H1 (cell line): ENCODE results near the gene NEK4. TPM values are rescaled to one million over a fixed set of nuclear protein-coding genes. Genes with fewer than 3 reads are reported as not detected.

Experiments used
- CTCF ChIA-PET: fragments of 300-600 bp; sonication (Branson Sonifier 250); formaldehyde crosslinking; loops from one replicate; lab custom pipeline; 2021; ENCODE audit not compliant: partially characterized antibody; lab: Charles Lee
- POLR2A ChIA-PET: fragments of 300-600 bp; sonication (Branson Sonifier 250); formaldehyde crosslinking; loops from one replicate; lab custom pipeline; 2021; ENCODE audit warnings: inconsistent platforms; ENCODE audit not compliant: partially characterized antibody; lab: Charles Lee
- DNase-seq, 2 experiments: peaks; one replicate each; pipeline versions ENCODE4 v3.0.0 to v3.0.0-alpha.2; 2010 to 2022; ENCODE audit warnings: low spot score in 2 of 2, low read depth in 1 of 2, mixed read lengths in 1 of 2
- FAIRE-seq: peaks from 2 replicates; lab custom pipeline; 2011; peaks lifted over from hg19 to GRCh38; lab: Jason Lieb, UNC
- H2AFZ ChIP-seq: 2 replicates; pipeline ENCODE4 v1.8.1; 2012; ENCODE audit warnings: low read length, inconsistent platforms
- H2AK5ac ChIP-seq: 2 replicates; pipeline ENCODE4 v1.6.1; 2013; ENCODE audit warnings: low read depth, low read length
- H2BK120ac ChIP-seq: replicated peaks from 2 replicates; pipeline ENCODE3; 2013; ENCODE audit warnings: low read depth, low read length, inconsistent platforms
- H2BK12ac ChIP-seq: 2 replicates; pipeline ENCODE4 v1.6.1; 2013; ENCODE audit warnings: low read depth, low read length
- H2BK15ac ChIP-seq: 2 replicates; pipeline ENCODE4 v1.6.1; 2013; ENCODE audit warnings: low read length
- H2BK20ac ChIP-seq: 2 replicates; pipeline ENCODE4 v1.6.1; 2013; ENCODE audit warnings: low read length
- H2BK5ac ChIP-seq: 2 replicates; pipeline ENCODE4 v1.6.1; 2013; ENCODE audit warnings: low read depth, low read length
- H3K14ac ChIP-seq: 2 replicates; pipeline ENCODE4 v1.6.1; 2013; ENCODE audit warnings: inconsistent platforms; ENCODE audit not compliant: insufficient read length
- H3K18ac ChIP-seq: 2 replicates; pipeline ENCODE4 v1.6.1; 2013; ENCODE audit warnings: low read length; ENCODE audit errors: extremely low read depth
- H3K23ac ChIP-seq: 2 replicates; pipeline ENCODE4 v1.6.1; 2013; ENCODE audit warnings: inconsistent platforms; ENCODE audit not compliant: insufficient read length
- H3K23me2 ChIP-seq: 2 replicates; pipeline ENCODE4 v1.6.1; 2013; ENCODE audit warnings: low read depth, low read length
- H3K27ac ChIP-seq: 2 replicates; pipeline ENCODE4 v1.6.1; 2011; ENCODE audit warnings: low read depth, low read length, inconsistent platforms
- H3K27me3 ChIP-seq, 4 experiments: replicated peaks in 1 of 4; 1 replicate in 1 of 4; 2 replicates in 3 of 4; pipeline versions ENCODE4 v1.6.1 to v1.8.1; 2011 to 2013; ENCODE audit warnings: low read length in 3 of 4, mild to moderate bottlenecking in 3 of 4, inconsistent platforms in 2 of 4, mixed read lengths in 2 of 4, moderate library complexity in 1 of 4; ENCODE audit not compliant: control insufficient read depth in 3 of 4, insufficient read depth in 3 of 4; ENCODE audit errors: extremely low read depth in 1 of 4
- H3K36me3 ChIP-seq, 4 experiments: 2 replicates each; pipeline versions ENCODE4 v1.6.1 to v1.8.1; 2011 to 2013; ENCODE audit warnings: mild to moderate bottlenecking in 4 of 4, low read length in 3 of 4, moderate library complexity in 2 of 4, control low read depth in 1 of 4, inconsistent platforms in 1 of 4; ENCODE audit not compliant: insufficient read depth in 4 of 4, control insufficient read depth in 2 of 4
- H3K4ac ChIP-seq: replicated peaks from 2 replicates; pipeline ENCODE3; 2013; ENCODE audit warnings: low read length, low read depth, mixed read lengths, inconsistent platforms; ENCODE audit not compliant: insufficient read length
- H3K4me1 ChIP-seq, 4 experiments: replicated peaks in 1 of 4; 1 replicate in 1 of 4; 2 replicates in 3 of 4; pipeline versions ENCODE4 v1.6.1 to v1.8.1; 2011 to 2013; ENCODE audit warnings: low read length in 3 of 4, inconsistent platforms in 2 of 4, mixed read lengths in 1 of 4; ENCODE audit not compliant: insufficient read depth in 4 of 4, control insufficient read depth in 3 of 4
- H3K4me2 ChIP-seq, 2 experiments: 2 replicates each; pipeline versions ENCODE4 v1.6.1 to v1.8.1; 2011 to 2013; ENCODE audit warnings: low read depth in 2 of 2, low read length in 2 of 2, control low read depth in 1 of 2, inconsistent platforms in 1 of 2, mild to moderate bottlenecking in 1 of 2; ENCODE audit not compliant: insufficient read depth in 1 of 2
- H3K4me3 ChIP-seq, 4 experiments: fragments of 200-600, 300-600 bp in 1 of 4; sonication (generic), shearing (Covaris generic), sonication (Bioruptor Twin) in 1 of 4; 2 replicates each; pipeline versions ENCODE4 v1.5.1 to v1.8.1; 2011 to 2016; ENCODE audit warnings: low read length in 4 of 4, low read depth in 3 of 4, control low read depth in 2 of 4, inconsistent platforms in 2 of 4, mild to moderate bottlenecking in 2 of 4, mixed read lengths in 1 of 4, moderate library complexity in 1 of 4; ENCODE audit not compliant: insufficient read depth in 2 of 4; ENCODE audit errors: extremely low read depth in 1 of 4
- H3K56ac ChIP-seq: replicated peaks from 2 replicates; pipeline ENCODE3; 2013; ENCODE audit warnings: low read depth, mild to moderate bottlenecking, mixed read lengths, low read length, inconsistent platforms; ENCODE audit not compliant: insufficient read length
- H3K79me1 ChIP-seq: 2 replicates; pipeline ENCODE4 v1.6.1; 2013; ENCODE audit warnings: low read depth, low read length, control low read depth
- H3K79me2 ChIP-seq, 2 experiments: 2 replicates each; pipeline versions ENCODE4 v1.6.1 to v1.8.1; 2012 to 2013; ENCODE audit warnings: low read length in 2 of 2, mild to moderate bottlenecking in 2 of 2, inconsistent platforms in 1 of 2; ENCODE audit not compliant: insufficient read depth in 2 of 2, control insufficient read depth in 1 of 2
- H3K9ac ChIP-seq, 4 experiments: replicated peaks in 1 of 4; 1 replicate in 1 of 4; 2 replicates in 3 of 4; pipeline versions ENCODE4 v1.6.1 to v1.8.1; 2011 to 2013; ENCODE audit warnings: low read depth in 3 of 4, low read length in 3 of 4, control low read depth in 2 of 4, mild to moderate bottlenecking in 2 of 4, moderate library complexity in 2 of 4, inconsistent platforms in 1 of 4; ENCODE audit errors: extremely low read depth in 1 of 4
- H3K9me3 ChIP-seq, 2 experiments: 2 replicates each; pipeline versions ENCODE4 v1.6.1 to v1.8.1; 2012 to 2013; ENCODE audit warnings: mild to moderate bottlenecking in 2 of 2, moderate library complexity in 2 of 2, control low read depth in 1 of 2, inconsistent platforms in 1 of 2, low read depth in 1 of 2, low read length in 1 of 2, mixed read lengths in 1 of 2; ENCODE audit not compliant: insufficient read depth in 2 of 2
- H4K20me1 ChIP-seq, 2 experiments: replicated peaks in 1 of 2; 2 replicates each; pipeline versions ENCODE3 to v1.8.1; 2011 to 2013; ENCODE audit warnings: inconsistent platforms in 2 of 2, low read length in 2 of 2, mild to moderate bottlenecking in 1 of 2; ENCODE audit not compliant: insufficient read depth in 2 of 2, control insufficient read depth in 1 of 2
- H4K5ac ChIP-seq: 2 replicates; pipeline ENCODE4 v1.6.1; 2013; ENCODE audit warnings: low read length, low read depth, mixed read lengths, inconsistent platforms; ENCODE audit not compliant: insufficient read length
- H4K8ac ChIP-seq: 2 replicates; pipeline ENCODE4 v1.8.0; 2013; ENCODE audit warnings: mild to moderate bottlenecking, moderate library complexity, low read length, inconsistent platforms; ENCODE audit not compliant: insufficient read depth; ENCODE audit errors: extremely low read depth
- H4K91ac ChIP-seq: replicated peaks from 2 replicates; pipeline ENCODE3; 2013; ENCODE audit warnings: low read length, mixed read lengths, inconsistent platforms; ENCODE audit not compliant: insufficient read length
- HDAC6 ChIP-seq: IDR thresholded peaks from one replicate; pipeline ENCODE4 v1.7.1; 2012; ENCODE audit warnings: low read depth, mild to moderate bottlenecking, inconsistent platforms, low read length, moderate library complexity
- JUN ChIP-seq: IDR thresholded peaks from 2 replicates; pipeline ENCODE4 v1.6.1; 2011; ENCODE audit warnings: low read depth, mild to moderate bottlenecking, improper control_type of control experiment, low read length
- KDM1A ChIP-seq: fragments of 200-600, 300-600 bp; sonication (generic); IDR thresholded peaks from 2 replicates; pipeline ENCODE4 v1.7.1; 2016; ENCODE audit warnings: mild to moderate bottlenecking, low read length, borderline replicate concordance
- KDM4A ChIP-seq: IDR thresholded peaks from one replicate; pipeline ENCODE4 v1.7.1; 2012; ENCODE audit warnings: low read depth, mild to moderate bottlenecking, moderate library complexity, low read length, inconsistent platforms; ENCODE audit not compliant: severe bottlenecking
- POU5F1 ChIP-seq: IDR thresholded peaks from 2 replicates; pipeline ENCODE4 v1.6.1; 2011; ENCODE audit warnings: low read depth, mild to moderate bottlenecking, low read length, moderate library complexity
- SIN3A ChIP-seq, 2 experiments: IDR thresholded peaks in 1 of 2; conservative IDR thresholded peaks in 1 of 2; 2 replicates each; pipeline ENCODE4 v1.6.1; 2011 to 2012; ENCODE audit warnings: low read length in 2 of 2, improper control_type of control experiment in 1 of 2, low read depth in 1 of 2, mild to moderate bottlenecking in 1 of 2
- TAF1 ChIP-seq: IDR thresholded peaks from 2 replicates; pipeline ENCODE4 v1.6.1; 2011; ENCODE audit warnings: mild to moderate bottlenecking, low read depth, low read length
- WGBS, 2 experiments: shearing (Covaris generic) in 1 of 2; methylation state at CpG; one replicate each; pipeline versions ENCODE4 v1.1.6 to v1.1.7; 2013 to 2015; ENCODE audit warnings: low lambda C conversion rate in 2 of 2, mixed read lengths in 2 of 2, inconsistent platforms in 1 of 2, low coverage in 1 of 2, missing lambda C conversion rate in 1 of 2; ENCODE audit not compliant: insufficient replicate concordance in 2 of 2, insufficient coverage in 1 of 2, insufficient read length in 1 of 2; ENCODE audit errors: extremely low coverage in 1 of 2, missing lambda C conversion rate in 1 of 2; 5-methylcytosine and 5-hydroxymethylcytosine counted together
- polyA plus RNA-seq, 7 experiments: library from polyadenylated mRNA; depleted of rRNA in 3 of 7; stranded (reverse) in 5 of 7; unstranded in 2 of 7; fragments of >200 nt in 5 of 7; fragments of 200-250 nt in 2 of 7; gene quantifications; 1 replicate in 5 of 7; 2 replicates in 1 of 7; 4 replicates in 1 of 7; pipeline versions ENCODE4 v1.2.1 to v1.2.3, GENCODE V29; 2011 to 2013; ENCODE audit warnings: missing spikeins in 2 of 7, mixed read lengths in 2 of 7
- total RNA-seq: library from RNA; stranded (reverse); fragmentation: NEBNext Ultra II Directional; extraction: Animal tissue kit (Norgen Biotek cat#: 25700); gene quantifications from 2 replicates; pipeline ENCODE4 v1.2.1, GENCODE V29; 2021

The NEK4 gene
- total and polyA plus RNA-seq, 2 of the 8 experiments (the other 6 are each of a cell fraction or from before 2014, with no cell fraction given): 7.5 to 40.0 TPM

DNA sequence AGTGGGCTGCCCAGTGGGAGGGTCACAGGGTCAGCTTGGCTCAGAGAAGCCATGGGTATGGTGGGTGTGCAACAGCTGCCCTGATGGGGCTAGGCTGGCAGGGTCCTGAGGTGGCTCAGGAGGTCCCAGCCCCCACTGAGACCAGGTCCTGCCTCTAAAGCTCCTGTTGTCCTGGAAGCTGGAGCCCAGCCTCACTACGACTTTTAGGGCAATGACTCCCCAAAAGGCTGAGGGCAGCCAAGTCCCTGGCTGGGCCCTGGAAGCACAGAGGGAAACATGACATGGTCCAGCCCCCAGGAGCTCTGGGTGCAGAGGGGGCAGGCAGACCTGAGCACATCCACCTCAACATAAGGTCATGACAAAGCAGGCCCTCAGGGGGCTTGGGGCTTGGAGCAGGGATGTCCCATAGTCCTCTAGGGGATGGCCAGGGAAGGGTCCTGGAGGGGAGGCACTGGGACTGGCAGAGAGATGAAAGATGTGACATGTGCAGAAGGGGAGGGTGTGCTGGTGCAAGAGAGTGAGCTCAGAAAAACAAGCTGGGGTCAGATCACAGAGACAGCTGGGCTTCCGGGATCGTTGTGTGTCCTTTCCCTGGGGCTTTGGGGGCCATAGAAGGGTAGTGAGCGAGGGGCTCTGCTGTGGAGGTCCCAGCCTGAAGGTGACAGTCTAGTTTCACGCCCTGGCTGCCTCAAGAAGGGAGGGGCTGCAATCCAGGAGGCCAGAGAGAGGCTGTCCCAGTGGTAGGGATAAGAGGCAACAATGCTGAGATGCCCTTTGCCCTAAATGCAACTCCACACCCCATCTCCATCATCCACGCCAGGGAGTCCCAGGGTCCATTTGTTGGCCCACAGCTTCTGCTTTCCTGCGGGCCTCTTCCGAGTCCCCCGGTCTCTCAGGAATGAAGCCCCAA, 23.2 kb upstream of the NEK4 start:
- 81% methylated on average over 9 of the region's 9 CpGs; no CpG with 5 or more reads in 1 of the 2 experiments for WGBS, 2 experiments
- Histone ChIP-seq H3K18ac (no peak overlapping the region), H4K5ac (no peak overlapping the region), H3K79me2 (no peaks in the 10 kb centered on the region), H3K27me3 (no peaks in the 10 kb centered on the region), H4K8ac (no peak overlapping the region), H2AFZ (no peak overlapping the region), H3K23ac (no peak overlapping the region), H2BK20ac (no peak overlapping the region), H3K4me3 (no peak overlapping the region), H4K91ac (no peak overlapping the region), H2AK5ac (no peak overlapping the region), H3K56ac (no peak overlapping the region), H3K4me2 (no peak overlapping the region), H3K23me2 (no peaks in the 10 kb centered on the region), H2BK5ac (no peak overlapping the region), H2BK12ac (no peak overlapping the region), H3K4ac (no peak overlapping the region), H3K9me3 (no peaks in the 10 kb centered on the region), H3K36me3 (no peaks in the 10 kb centered on the region), H3K14ac (no peak overlapping the region), H2BK120ac (no peak overlapping the region), H3K4me1 (no peaks in the 10 kb centered on the region), H3K79me1 (no peaks in the 10 kb centered on the region), H3K27ac (no peak overlapping the region), H3K9ac (no peak overlapping the region), H2BK15ac (no peak overlapping the region), H4K20me1 (no peaks in the 10 kb centered on the region)
- POLR2A ChIA-PET: interaction anchor here (0.6 to 2.3 kb wide), 2 partner anchors 23 to 27 kb away, joined by 3 to 8 read pairs; partner anchors contain the start of gene NEK4
- FAIRE-seq (no peak), DNase-seq (no peak)
- TF ChIP-seq SIN3A (conservative IDR thresholded peaks at IDR 0.05 in 1 of 2, IDR thresholded peaks at IDR 0.05 in 1 of 2; ENCODE audit: low read depth in 1 of 2, low read length in 2 of 2) (no peak), KDM4A (no peak), POU5F1 (no peak), TAF1 (no peak), HDAC6 (no peak), JUN (no peak), KDM1A (no peak)
- CTCF ChIA-PET: interaction anchor here (0.6 to 3.8 kb wide), 17 partner anchors 8 to 376 kb away, joined by 3 to 33 read pairs (median 8); partner anchors contain the start of gene NEK4
